Stimulated activated CD4-positive, alpha-beta T cell treated with anti-CD3 and anti-CD28 coated beads, Interleukin-1b, Interleukin-23, amount 100 ng/mL, for 4 hours (primary cell): ENCODE data around the gene RHOB.
"Not testable (repeated sequence)": the region's sequence is repeated elsewhere in the genome, so short reads cannot be mapped to it uniquely, and the experiment has no call there.

Source experiments
- DNase-seq, 2 donors: peaks; one replicate each; pipeline ENCODE4 v3.0.0-alpha.2; 2020; ENCODE audit warnings: low read depth in 2 of 2

RHOB gene

DNA sequence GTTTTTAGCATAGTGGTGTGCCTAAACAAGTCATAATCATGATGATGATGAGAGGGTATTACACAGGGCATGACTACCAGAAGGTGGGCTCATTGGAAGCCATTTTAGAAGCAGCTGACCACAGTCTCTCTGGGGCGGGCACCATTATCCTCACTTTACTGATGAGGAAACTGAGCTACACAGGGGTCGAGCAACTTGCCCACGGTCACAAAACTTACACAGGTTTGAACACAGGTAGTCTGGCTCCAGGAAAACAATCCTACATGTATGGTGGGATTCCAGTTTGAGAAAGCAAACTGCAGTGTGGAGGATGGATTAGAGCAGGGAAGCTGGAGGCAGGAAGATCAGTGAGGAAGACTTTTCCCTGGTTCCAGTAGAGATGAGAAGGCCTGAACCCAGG lies 6.2 kb downstream of the RHOB start:
- no peak for DNase-seq

DNA sequence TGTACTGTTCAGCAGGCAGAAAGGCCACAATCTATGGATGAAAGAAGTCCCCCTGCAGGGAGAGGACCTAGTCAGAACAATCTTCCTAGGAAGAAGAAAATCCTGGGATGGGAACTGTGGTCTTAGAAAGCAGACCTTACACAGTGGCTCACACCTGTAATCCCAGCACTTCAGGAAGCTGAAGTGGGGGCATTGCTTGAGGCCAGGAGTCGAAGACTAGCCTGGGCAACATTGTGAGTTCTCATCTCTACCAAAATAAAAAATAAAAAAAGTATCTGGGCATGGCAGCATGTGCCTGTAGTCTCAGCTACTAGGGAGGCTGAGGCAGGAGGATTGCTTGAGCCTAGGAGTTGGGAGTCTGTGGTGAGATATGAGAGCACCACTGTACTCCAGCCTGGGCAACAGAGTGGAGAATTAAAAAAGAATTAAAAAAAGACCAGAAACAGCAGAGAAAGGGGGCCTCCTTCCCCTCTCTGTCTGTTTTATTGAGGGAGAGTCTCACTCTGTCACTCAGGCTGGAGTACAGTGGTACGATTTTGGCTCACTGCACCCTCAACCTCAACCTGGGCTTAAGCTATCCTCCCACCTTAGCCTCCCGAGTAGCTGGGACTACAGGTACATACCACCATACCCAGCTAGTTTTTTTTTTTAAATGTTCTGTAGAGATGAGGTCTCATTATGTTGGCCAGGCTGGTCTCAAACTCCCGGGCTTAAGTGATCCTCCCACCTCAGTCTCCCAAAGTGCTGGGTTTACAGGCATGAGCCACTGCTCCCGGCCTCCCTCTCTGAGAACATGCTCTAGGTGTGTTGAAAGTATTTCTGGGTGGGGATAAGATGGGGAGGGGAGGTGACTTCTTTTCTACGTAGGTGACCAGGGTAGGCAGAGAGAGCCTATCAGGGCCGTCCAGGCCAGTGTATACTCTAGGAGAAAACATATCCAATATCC lies 7.4 kb downstream of the RHOB start:
- DNase-seq = no peak

DNA sequence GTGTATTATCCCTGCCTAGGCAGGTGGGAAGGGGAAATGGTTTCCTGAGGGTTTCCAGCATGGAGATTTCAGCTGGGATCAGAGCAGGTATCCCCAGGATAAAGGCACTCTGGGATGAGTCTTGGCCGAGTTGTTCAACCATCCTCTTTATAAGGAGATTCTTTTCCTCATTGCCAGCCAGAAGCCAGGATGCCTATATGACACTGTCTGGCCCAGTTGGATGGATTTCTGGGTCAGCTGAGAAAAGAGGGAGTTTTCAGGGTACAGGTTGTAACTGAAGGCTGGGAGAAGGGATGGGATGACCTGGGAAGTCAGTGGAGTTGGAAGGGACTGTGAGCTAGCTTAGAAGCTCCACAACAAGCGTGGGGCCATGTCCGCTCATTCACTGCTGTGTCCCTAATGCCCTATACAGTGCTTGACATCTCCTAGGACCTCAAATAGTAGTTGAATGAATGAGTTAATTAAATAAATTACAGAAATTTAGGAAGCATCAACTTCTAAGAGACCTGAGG lies 8.3 kb downstream of the RHOB start:
- no peak for DNase-seq

GRCh38 chr2:20456116-20456571 lies 9.3 kb downstream of the RHOB start:
- no peak for DNase-seq

- DNase-seq = no peak
Observed at GRCh38 chr2:20456636-20457426, 10.0 kb downstream of the RHOB start.

DNA sequence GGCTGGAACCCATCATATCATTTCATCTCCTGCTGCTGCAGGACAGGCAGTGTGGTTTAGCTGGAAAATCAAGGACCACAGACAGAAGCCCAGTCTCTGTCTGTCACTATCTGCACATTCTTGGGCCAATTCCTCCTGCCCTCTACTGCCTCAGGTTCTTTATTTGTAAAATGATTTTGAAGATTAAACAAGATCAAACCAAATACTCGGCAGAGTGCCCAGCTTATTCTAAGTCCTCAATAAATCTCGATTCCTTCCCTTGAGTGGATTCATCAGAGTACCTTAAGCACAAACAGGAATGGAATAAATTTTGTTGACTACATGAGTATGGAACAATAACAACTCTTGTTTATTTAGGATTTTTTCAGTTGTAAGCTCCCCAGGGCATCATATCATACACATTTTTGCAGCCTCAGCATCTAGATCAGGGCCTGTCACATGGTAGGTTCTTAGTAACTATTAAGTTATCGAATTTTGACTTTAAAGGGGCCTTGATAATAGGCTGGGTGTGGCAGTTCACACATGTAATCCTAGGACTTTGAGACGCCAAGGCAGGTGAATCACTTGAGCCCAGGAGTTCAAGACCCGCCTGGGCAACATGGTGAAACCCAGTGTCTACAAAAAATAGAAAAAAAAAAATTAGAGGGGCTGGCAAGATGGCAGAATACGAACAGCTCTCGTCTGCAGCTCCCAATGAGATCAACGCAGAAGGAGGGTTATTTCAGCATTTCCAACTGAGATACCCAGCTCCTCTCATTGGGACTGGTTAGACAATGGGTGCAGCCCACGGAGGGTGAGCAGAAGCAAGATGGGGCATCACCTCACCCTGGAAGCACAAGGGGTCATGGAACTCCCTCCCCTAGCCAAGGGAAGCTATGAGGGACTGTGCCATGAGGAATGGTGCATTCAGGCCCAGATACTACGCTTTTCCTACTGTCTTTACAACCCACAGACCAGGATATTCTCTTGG lies 11.1 kb downstream of the RHOB start:
- no peak for DNase-seq

DNA sequence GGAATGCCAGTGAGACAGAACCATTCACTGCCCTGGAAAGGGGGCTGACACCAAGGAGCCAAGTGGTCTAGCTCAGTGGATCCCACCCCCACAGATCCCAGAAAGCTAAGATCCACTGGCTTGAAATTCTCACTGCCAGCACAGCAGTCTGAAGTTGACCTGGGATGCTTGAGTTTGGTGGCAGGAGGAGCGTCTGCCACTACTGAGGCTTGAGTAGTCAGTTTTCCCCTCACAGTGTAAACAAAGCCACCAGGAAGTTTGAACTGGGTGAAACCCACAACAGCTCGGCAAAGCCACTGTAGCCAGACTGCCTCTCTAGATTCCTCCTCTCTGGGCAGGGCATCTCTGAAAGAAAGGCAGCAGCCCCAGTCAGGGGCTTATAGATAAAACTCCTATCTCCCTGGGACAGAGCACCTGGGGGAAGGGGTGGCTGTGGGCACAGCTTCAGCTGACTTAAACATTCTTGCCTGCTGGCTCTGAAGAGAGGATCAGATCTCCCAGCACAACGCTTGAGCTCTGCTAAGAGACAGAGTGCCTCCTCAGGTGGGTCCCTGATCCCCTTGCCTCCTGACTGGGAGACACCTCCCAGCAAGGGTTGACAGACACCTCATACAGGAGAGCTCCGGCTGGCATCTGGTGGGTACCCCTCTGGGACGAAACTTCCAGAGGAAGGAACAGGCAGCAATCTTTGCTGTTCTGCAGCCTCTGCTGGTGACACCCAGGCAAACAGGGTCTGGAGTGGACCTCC lies 12.0 kb downstream of the RHOB start:
- not testable (repeated sequence) for DNase-seq

- no peak for DNase-seq
Observed at GRCh38 chr2:20465716-20466394, 19.0 kb downstream of the RHOB start.

- DNase-seq = no peak
Observed at GRCh38 chr2:20467789-20468548, 21.1 kb downstream of the RHOB start.

DNA sequence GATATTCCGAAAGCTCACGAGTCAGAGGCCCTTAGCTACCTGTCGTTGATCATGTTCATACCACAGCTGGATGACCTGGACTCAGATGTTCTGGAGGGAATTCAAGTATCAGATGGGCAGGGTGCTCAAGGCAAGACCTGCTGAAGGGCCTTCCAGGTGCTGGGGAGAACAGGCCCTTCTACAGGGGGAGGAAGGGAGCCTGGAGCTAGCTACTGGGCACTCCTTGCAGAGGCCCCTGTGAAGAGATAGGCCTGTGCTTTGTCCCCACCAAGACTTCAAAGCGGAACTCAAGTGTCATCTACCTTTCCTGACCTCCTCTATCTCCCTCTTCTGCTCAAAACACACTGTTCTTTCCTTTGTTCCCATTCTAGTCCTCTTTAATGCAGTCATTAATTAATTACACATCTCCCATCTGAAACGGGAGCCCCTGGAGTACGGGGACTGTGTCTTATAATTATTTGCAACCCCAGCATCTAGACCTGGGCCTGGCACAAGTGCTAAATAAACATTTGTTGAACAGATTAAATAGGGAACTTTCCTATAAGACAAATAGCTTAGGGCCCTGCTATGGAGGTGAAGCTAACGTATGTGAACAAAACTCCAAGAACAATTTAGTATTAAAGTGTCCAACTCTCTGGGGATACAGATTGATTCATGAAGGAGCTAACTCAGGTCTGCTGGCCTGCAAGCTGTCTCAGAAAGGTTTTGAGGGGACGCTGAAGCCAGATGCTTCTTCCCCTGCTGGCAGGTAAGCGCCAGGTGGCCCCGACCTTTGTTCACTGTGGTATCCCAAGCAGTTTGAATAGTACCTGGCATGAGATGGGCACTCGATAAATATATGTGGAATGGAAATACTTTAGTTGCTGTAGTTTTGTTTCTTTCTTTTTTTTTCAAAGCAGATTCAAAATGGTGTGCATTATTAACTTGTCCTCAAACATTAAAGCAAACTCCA lies 22.0 kb downstream of the RHOB start:
- DNase-seq = no peak

- no peak for DNase-seq
Observed at GRCh38 chr2:20469595-20469994, 22.7 kb downstream of the RHOB start.

- no peak for DNase-seq
Observed at GRCh38 chr2:20470211-20470610, 23.3 kb downstream of the RHOB start.

GRCh38 chr2:20471148-20471547 lies 24.3 kb downstream of the RHOB start:
- DNase-seq = no peak

DNA sequence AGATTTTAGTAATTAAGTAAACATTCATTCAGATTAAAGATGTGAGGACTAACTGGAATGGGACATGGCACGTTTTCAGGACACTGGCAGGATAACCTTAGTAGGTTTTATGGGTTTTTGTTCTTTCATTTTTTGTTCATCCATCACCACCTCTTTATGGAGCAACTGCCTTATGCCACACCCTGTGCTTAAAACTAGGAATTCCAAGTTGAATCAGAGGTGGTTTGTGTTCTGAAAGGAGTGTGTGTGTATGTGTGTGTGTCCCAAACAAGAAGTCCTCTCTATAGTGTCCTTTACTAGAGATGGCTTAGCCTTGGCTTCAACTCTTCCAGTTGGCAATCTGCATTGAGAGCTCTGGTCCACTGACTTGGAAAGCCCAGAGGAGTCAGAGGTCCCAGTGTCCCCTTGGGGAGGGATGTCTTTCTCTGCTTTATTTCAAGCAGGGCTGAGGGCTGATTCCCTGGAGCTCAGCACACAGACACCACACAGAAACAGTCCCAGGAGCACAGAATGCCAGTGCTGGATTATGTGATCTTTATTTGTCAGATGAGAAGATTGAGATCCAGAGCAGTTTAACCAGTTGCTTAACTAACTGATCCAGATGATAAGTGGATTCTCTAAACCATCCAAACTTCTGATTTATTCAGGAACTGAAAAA lies 25.2 kb downstream of the RHOB start:
- no peak for DNase-seq

DNA sequence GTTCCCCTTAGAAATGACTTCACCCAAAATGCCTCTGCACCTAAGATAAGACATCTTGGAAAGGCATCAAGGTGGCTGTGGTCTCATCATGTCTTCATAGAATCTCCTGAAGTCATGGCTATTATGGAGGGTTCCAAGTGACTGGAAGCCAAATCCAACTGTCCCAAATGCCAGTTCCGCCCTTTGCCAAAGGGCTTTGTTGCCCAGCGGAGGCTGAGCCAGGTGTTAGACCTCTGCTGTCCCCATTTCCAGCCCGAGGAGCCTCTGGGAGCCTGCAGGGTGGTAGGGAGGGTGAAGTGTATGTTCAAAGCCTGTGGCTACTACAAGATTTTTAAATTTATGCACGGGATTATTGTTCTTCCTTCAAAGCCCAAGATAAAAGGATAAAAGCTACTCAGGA lies 25.7 kb downstream of the RHOB start:
- DNase-seq = no peak

DNA sequence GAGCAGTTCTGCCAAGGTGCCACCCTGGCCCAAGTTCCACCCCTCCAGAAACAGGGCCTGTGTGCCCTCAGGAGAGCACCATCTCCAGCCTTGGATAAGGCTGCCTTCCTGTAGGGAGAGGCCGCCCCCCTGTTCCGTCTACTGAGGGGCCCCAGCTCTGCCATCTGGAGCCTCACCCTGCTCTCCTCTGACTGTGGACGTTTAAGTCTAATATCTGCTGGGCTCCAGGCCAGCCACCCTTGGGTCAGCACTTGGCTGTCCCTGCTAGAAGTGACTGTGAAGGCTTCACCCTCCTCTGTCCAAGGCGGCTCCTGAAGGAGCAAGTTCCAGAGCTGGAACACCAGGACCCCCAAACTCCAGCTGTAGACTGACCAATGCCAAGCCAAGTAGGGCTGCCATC lies 26.3 kb downstream of the RHOB start:
- DNase-seq = no peak

DNA sequence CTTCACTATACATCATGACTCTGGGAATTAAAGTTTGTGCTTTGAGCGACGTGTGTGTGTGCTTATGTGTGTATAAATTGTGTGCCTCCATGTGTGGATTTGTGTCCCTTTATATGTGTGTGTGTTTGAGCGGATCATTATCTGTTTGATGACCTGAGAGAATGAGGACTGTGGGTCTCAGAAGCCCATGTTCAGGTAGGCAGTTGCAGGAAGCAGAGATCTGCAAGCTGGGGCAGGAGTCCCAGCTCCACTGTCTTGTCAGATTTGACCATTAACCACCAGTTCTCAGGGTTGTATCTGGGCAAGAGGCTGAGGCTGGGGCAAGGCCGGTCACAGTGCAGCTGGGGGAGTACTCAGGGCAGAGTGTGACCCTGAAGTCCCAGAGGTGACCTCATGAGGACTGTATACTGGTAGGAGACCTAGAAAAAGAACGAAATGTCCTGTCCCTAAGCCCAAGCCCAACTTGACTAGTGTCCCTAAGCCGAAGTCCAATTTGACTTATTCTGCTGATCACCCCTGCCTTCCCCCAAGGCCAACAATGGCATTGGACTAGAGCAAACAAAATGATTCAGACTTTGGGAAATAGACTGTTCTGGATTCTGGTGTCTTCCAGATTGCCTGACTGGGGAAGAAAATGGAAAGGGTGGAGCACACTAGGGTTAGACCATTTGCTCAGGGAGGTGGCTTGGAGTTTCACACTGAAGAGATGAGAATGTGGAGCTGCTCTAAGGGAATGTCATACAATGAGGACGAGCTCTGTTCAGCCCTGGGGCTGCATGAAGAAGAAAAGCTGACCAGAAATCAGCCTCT lies 28.1 kb downstream of the RHOB start:
- DNase-seq = no peak
